Right lobe of liver (tissue), 6 donors: ENCODE measurements around the gene MEOX1. TPM values are rescaled to one million over a fixed set of nuclear protein-coding genes. Genes with fewer than 3 reads are reported as not detected.

ENCODE experiments used
- ATAC-seq, 4 donors: fragments of 200-7000 bp; cut with Tn5 transposase; one replicate each; pipeline ENCODE4 v1.9.1; 2020; ENCODE audit warnings: mild to moderate bottlenecking in 4 of 4, moderate library complexity in 4 of 4
- DNase-seq, 3 donors: peaks; one replicate each; pipeline ENCODE4 v3.0.0-alpha.2; 2020
- H3K27ac ChIP-seq, 3 donors: fragments of 200-600 bp; one replicate each; pipeline ENCODE4 v1.8.0; 2022
- H3K27me3 ChIP-seq, 2 donors: fragments of 200-600 bp; one replicate each; pipeline ENCODE4 v1.8.0; 2022
- H3K36me3 ChIP-seq, 4 donors: fragments of 200-600 bp; sonication (generic) in 1 of 4; one replicate each; pipeline versions ENCODE4 v1.5.1 to v1.8.0; 2017 to 2022; ENCODE audit warnings: control low read depth in 1 of 4
- H3K4me1 ChIP-seq, 4 donors: fragments of 200-600 bp; sonication (generic) in 1 of 4; one replicate each; pipeline versions ENCODE4 v1.5.1 to v1.8.0; 2017 to 2022; ENCODE audit warnings: control low read depth in 1 of 4
- H3K4me3 ChIP-seq, 3 donors: fragments of 200-600 bp; one replicate each; pipeline ENCODE4 v1.8.0; 2022
- H3K9me3 ChIP-seq, 4 donors: fragments of 200-600 bp; sonication (generic) in 1 of 4; one replicate each; pipeline versions ENCODE4 v1.5.1 to v1.8.0; 2017 to 2022; ENCODE audit warnings: control low read depth in 1 of 4
- CTCF ChIP-seq, 4 donors: fragments of 200-600 bp in 3 of 4; fragments of 450-650 bp in 1 of 4; IDR thresholded peaks; one replicate each; pipeline versions ENCODE4 v1.5.1 to v1.8.0; 2016 to 2022; ENCODE audit warnings: antibody characterized with exemption in 4 of 4, mild to moderate bottlenecking in 2 of 4
- POLR2A ChIP-seq: fragments of 450-650 bp; IDR thresholded peaks from one replicate; pipeline ENCODE4 v1.6.1; 2017; ENCODE audit warnings: antibody characterized with exemption, mild to moderate bottlenecking
- WGBS: methylation state at CpG from one replicate; pipeline ENCODE4 v1.1.6; 2018; ENCODE audit warnings: low coverage, low lambda C conversion rate; ENCODE audit not compliant: insufficient coverage; ENCODE audit errors: missing lambda C conversion rate; 5-methylcytosine and 5-hydroxymethylcytosine counted together
- intact Hi-C, 2 donors: fragments of 100-400 bp; cut with DNase I; formaldehyde crosslinking; loops; one replicate each; pipeline versions ENCODE4 v1.11.2 to v1.14.1; 2022
- total RNA-seq, 6 experiments: library from RNA; depleted of rRNA in 2 of 6; stranded (reverse); fragments of >200 nt in 2 of 6; fragmentation: NEBNext Ultra II Directional in 3 of 6; extraction: Animal tissue kit (Norgen Biotek cat#: 25700) in 3 of 6; gene quantifications; one replicate each; pipeline versions ENCODE4 v1.1.0 to v1.2.4, GENCODE V29; 2016 to 2023
- donor health status: DM: no; HTN: yes; CAD: no.
- donor health status: DM: no; HTN: no; CAD: no.
- donor health status: DM: no; HTN: no; CAD: no.
- donor health status: DM: no; HTN: yes; CAD: no.
- donor health status: DM: no; HTN: yes; CAD: no.

The MEOX1 gene
- total RNA-seq, 6 experiments from 2014 or later = 0.11 TPM; not detected in 5

- intact Hi-C loops = no loop called here
- no peaks in the 10 kb centered on the region for H3K27me3 ChIP-seq
- no peak overlapping the region for H3K4me3 ChIP-seq
- H3K27ac ChIP-seq = no peak overlapping the region
- DNase-seq = no peak
- WGBS = 93% methylated on average over 3 of the region's 5 CpGs
- H3K4me1 ChIP-seq = no peaks in the 10 kb centered on the region
- ATAC-seq = peak in 1 of 4 donors; percentile 12
- H3K36me3 ChIP-seq = no peaks in the 10 kb centered on the region
- no peaks in the 10 kb centered on the region for H3K9me3 ChIP-seq
- TF ChIP-seq POLR2A (no peak), CTCF (IDR thresholded peaks at IDR 0.05) (no peak)
These were observed 44.9 kb downstream of the MEOX1 start for GRCh38 chr17:43616852-43617251.

DNA sequence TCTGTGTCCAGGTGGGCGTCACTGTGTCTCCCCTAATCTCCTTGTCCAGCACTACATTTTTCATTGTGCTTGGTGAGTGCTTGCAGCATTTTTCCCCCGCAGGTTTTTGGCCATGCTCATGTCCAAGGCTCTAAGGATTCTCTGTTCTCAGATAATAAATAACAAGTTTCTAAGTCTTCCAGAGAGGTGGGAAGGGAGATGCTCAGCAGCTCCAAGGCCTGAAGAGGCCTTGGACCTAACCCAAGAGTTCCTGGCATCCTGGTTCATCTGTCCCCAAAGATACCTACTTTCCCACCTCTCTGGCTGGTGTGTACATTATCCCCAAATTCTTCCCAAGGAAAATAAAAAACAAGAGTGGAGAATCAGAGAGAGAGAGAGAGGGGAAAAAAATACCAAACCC, 45.3 kb downstream of the MEOX1 start:
- Histone ChIP-seq H3K27ac (no peak overlapping the region), H3K9me3 (no peaks in the 10 kb centered on the region), H3K4me3 (no peak overlapping the region), H3K27me3 (no peaks in the 10 kb centered on the region), H3K4me1 (no peaks in the 10 kb centered on the region), H3K36me3 (no peaks in the 10 kb centered on the region)
- ATAC-seq (no peak), DNase-seq (no peak)
- intact Hi-C loops = no loop called here
- TF ChIP-seq POLR2A (no peak), CTCF (IDR thresholded peaks at IDR 0.05) (no peak)
- WGBS = 67% methylated on average over 1 of the region's 2 CpGs

- Histone ChIP-seq H3K9me3 (no peaks in the 10 kb centered on the region), H3K36me3 (no peaks in the 10 kb centered on the region), H3K27ac (no peak overlapping the region), H3K4me3 (no peak overlapping the region), H3K4me1 (no peaks in the 10 kb centered on the region), H3K27me3 (no peaks in the 10 kb centered on the region)
- WGBS = 80% methylated on average over 1 of the region's 1 CpG
- intact Hi-C loops = no loop called here
- ATAC-seq (no peak), DNase-seq (no peak)
- TF ChIP-seq POLR2A = no peak
- TF ChIP-seq CTCF (IDR thresholded peaks at IDR 0.05) = no peak
These were observed 45.7 kb downstream of the MEOX1 start for GRCh38 chr17:43616029-43616351.

DNA sequence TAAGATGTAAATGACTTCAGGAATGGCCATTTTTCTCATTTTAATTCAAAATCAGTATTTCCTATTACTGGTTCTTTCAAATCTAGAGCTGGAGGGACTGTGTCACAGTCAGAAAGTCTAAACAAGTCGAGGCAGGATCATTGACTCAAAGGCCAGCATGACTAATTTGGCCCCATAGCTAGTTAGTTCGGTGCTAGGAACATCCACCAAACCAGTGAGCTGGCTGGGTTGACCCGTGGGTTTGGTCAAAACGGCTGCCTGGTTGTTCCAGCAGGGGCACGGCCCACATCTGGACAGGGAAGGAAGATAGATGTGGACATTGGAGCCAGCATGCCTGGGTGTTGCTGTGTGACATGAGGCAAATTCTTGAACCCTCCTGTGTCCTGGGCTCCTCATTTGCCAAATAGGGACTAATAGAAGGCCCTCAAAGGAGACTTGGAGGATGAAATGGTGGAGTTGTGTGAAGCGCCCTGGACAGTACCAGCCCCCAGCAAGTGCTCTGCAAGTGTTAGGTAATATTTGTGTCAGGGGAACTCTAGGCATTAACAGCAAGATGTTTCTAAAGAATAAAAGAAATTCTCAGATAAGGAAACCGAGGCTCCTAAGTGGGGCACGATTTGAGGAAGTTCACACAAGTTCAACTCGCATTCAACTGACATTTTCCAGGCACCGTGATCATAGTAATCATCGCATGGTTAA, 46.2 kb downstream of the MEOX1 start:
- DNase-seq = no peak
- Histone ChIP-seq H3K4me3 (no peak overlapping the region), H3K9me3 (no peaks in the 10 kb centered on the region), H3K27me3 (no peaks in the 10 kb centered on the region), H3K36me3 (no peaks in the 10 kb centered on the region), H3K4me1 (no peaks in the 10 kb centered on the region), H3K27ac (no peak overlapping the region)
- no peak for ATAC-seq
- WGBS = 64% methylated on average over 8 of the region's 11 CpGs
- no peak for TF ChIP-seq CTCF (IDR thresholded peaks at IDR 0.05)
- intact Hi-C loops = no loop called here

- H3K4me3 ChIP-seq = no peak overlapping the region
- intact Hi-C loops = no loop called here
- H3K36me3 ChIP-seq = no peaks in the 10 kb centered on the region
- TF ChIP-seq CTCF (IDR thresholded peaks at IDR 0.05) (no peak), POLR2A (no peak)
- ATAC-seq (no peak), DNase-seq (no peak)
- WGBS = 66% methylated on average over 3 of the region's 5 CpGs
- no peaks in the 10 kb centered on the region for H3K27me3 ChIP-seq
- H3K4me1 ChIP-seq = no peaks in the 10 kb centered on the region
- H3K27ac ChIP-seq = no peak overlapping the region
- H3K9me3 ChIP-seq = no peaks in the 10 kb centered on the region
These were observed 47.2 kb downstream of the MEOX1 start for GRCh38 chr17:43614561-43614960.
